Activated CD4-positive, CD25-positive, alpha-beta regulatory T cell (primary cell): ENCODE measurements around the gene DSCAM.

Experiments used
- DNase-seq, 4 experiments: peaks; one replicate each; lab custom pipeline; 2025; lab: John Stamatoyannopoulos, UW

Gene DSCAM

GRCh38 chr21:39976800-39977199 is 870.2 kb downstream of the DSCAM start:
- no peak for DNase-seq

- no peak for DNase-seq
Measured at GRCh38 chr21:39972976-39973770, 873.8 kb downstream of the DSCAM start.

- no peak for DNase-seq
Measured at GRCh38 chr21:39972471-39972870, 874.5 kb downstream of the DSCAM start.

GRCh38 chr21:39971956-39972355 is 875.0 kb downstream of the DSCAM start:
- no peak for DNase-seq

GRCh38 chr21:39969691-39970364 is 877.1 kb downstream of the DSCAM start:
- no peak for DNase-seq

GRCh38 chr21:39968010-39968409 is 878.9 kb downstream of the DSCAM start:
- no peak for DNase-seq

GRCh38 chr21:39966786-39967185 is 880.2 kb downstream of the DSCAM start:
- no peak for DNase-seq

GRCh38 chr21:39965026-39965425 is 881.9 kb downstream of the DSCAM start:
- no peak for DNase-seq

- DNase-seq, result no peak
Measured at GRCh38 chr21:39961251-39961650, 885.7 kb downstream of the DSCAM start.
